ENCODE measurements around the gene ANXA4. TPM values are rescaled to one million over a fixed set of nuclear protein-coding genes. Genes with fewer than 3 reads are reported as not detected.

ANXA4 gene
- total RNA-seq, 3 donors from 2014 or later (not counting 1 experiment from before 2014, with no cell fraction given), result 44.6 to 63.6 (median 55.8) TPM

DNA sequence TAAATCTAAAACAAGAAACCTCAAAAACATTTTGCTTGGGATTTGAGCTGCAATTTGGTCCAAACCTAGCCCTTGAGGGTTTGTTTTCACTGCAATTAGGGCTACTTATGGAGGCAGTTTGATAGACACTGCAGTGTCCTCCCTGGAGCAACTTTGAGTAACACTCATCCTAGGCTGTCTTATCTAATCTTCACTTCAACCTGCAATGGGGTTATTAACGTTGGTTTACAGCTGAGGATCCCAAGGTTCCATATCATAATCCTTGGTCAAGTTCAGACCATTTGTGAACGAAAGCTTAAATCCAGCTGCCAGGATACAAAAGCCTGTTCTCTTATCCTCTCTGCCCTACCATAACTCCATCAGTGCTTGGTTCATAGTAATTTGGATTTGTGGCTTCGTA is 2.5 kb downstream of the ANXA4 start:
- no peak overlapping the region for H3K27ac ChIP-seq (ENCODE audit: low read length)
- TF ChIP-seq, protein P1, sequence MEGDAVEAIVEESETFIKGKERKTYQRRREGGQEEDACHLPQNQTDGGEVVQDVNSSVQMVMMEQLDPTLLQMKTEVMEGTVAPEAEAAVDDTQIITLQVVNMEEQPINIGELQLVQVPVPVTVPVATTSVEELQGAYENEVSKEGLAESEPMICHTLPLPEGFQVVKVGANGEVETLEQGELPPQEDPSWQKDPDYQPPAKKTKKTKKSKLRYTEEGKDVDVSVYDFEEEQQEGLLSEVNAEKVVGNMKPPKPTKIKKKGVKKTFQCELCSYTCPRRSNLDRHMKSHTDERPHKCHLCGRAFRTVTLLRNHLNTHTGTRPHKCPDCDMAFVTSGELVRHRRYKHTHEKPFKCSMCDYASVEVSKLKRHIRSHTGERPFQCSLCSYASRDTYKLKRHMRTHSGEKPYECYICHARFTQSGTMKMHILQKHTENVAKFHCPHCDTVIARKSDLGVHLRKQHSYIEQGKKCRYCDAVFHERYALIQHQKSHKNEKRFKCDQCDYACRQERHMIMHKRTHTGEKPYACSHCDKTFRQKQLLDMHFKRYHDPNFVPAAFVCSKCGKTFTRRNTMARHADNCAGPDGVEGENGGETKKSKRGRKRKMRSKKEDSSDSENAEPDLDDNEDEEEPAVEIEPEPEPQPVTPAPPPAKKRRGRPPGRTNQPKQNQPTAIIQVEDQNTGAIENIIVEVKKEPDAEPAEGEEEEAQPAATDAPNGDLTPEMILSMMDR (IDR thresholded peaks at IDR 0.05), result no peak
- H3K36me3 Mint-ChIP-seq, result no peaks in the 10 kb centered on the region
- H3K27me3 Mint-ChIP-seq (ENCODE audit: low read depth in 2 of 2), result no peaks in the 10 kb centered on the region
- DNase-seq (no peak), ATAC-seq (no peak)
- H3K4me1 ChIP-seq (ENCODE audit: control insufficient read depth, insufficient read depth, low read length), result peaks cover 22% of the 10 kb centered on the region
- WGBS (ENCODE audit: insufficient coverage), result 97% methylated on average over 3 of the region's 3 CpGs
- no peaks in the 10 kb centered on the region for H3K36me3 ChIP-seq (ENCODE audit: control insufficient read depth, insufficient read depth, low read length)
- H3K9me3 Mint-ChIP-seq, result no peaks in the 10 kb centered on the region
- no peaks in the 10 kb centered on the region for H3K9me3 ChIP-seq (ENCODE audit: control insufficient read depth, insufficient read depth, low read length)
- H3K4me3 ChIP-seq (ENCODE audit: low read length), result no peak overlapping the region
- H3K4me3 Mint-ChIP-seq, result no peak overlapping the region
- peaks cover 44 to 54% of the 10 kb centered on the region in 2 donors for H3K4me1 Mint-ChIP-seq
- intact Hi-C loops (cut with micrococcal nuclease), result loop anchor here (5.0 kb wide), 1 partner anchor 33 kb away; no protein-coding TSS in a partner anchor
- H3K27ac Mint-ChIP-seq, result peak overlapping the region; percentile 60 to 95
- no peaks in the 10 kb centered on the region for H3K27me3 ChIP-seq (ENCODE audit: control insufficient read depth, insufficient read depth, low read length)

DNA sequence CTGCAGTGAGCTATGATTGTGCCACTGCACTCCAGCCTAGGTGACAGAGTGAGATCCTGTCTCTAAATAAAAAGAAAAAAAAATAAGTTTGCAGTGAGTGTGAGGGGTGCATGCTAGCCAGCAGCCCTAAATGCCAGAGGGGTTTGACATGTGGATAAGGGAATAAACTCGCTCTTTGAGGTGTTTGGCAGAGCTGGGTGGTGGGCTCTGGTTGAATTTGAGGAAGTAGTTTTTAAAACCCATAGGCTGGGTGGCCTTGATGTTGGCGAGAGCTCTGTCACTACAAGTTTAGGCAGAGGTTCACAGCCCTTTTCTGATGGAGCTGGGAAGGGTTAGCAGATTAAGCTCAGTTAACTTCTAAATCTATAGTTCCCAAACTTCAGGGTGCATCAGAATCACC is 3.1 kb downstream of the ANXA4 start:
- peak overlapping the region; percentile 60 to 95 for H3K27ac Mint-ChIP-seq
- ATAC-seq (no peak), DNase-seq (no peak)
- Histone ChIP-seq H3K9me3 (ENCODE audit: control insufficient read depth, insufficient read depth, low read length) (no peaks in the 10 kb centered on the region), H3K27me3 (ENCODE audit: control insufficient read depth, insufficient read depth, low read length) (no peaks in the 10 kb centered on the region), H3K4me3 (ENCODE audit: low read length) (no peak overlapping the region), H3K36me3 (ENCODE audit: control insufficient read depth, insufficient read depth, low read length) (no peaks in the 10 kb centered on the region), H3K4me1 (ENCODE audit: control insufficient read depth, insufficient read depth, low read length) (peaks cover 22% of the 10 kb centered on the region), H3K27ac (ENCODE audit: low read length) (no peak overlapping the region)
- TF ChIP-seq, protein P1 (IDR thresholded peaks at IDR 0.05), result no peak
- intact Hi-C loops (cut with micrococcal nuclease), result no loop called here
- H3K27me3 Mint-ChIP-seq (ENCODE audit: low read depth in 2 of 2), result no peaks in the 10 kb centered on the region
- H3K9me3 Mint-ChIP-seq, result no peaks in the 10 kb centered on the region
- no peak overlapping the region for H3K4me3 Mint-ChIP-seq
- 78% methylated on average over 2 of the region's 2 CpGs for WGBS (ENCODE audit: insufficient coverage)
- H3K4me1 Mint-ChIP-seq, result peaks cover 45 to 58% of the 10 kb centered on the region in 2 donors
- H3K36me3 Mint-ChIP-seq, result no peaks in the 10 kb centered on the region

DNA sequence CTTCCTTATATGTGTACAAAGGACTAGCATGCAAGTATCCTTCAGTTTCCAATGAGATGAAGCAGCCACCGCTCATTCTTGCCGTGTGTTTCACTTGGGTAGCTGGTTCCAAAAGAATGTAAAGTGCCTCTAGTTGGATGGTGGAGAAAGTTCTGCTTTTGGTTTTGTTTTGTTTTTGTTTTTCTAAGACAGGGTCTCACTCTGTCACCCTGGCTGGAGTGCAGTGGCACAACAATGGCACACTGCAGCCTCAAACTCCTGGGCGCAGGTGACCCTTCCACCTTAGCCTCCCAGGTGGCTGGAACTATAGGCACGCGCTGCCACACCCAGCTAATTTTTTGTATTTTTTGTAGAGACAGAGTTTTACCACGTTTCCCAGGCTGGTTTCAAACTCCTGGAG is 8.3 kb downstream of the ANXA4 start:
- ATAC-seq, result no peak
- TF ChIP-seq, protein P1 (IDR thresholded peaks at IDR 0.05), result no peak
- H3K4me1 ChIP-seq (ENCODE audit: control insufficient read depth, insufficient read depth, low read length), result peaks cover 1% of the 10 kb centered on the region
- DNase-seq, result no peak
- no peaks in the 10 kb centered on the region for H3K9me3 Mint-ChIP-seq
- 90% methylated on average over 6 of the region's 6 CpGs for WGBS (ENCODE audit: insufficient coverage)
- no peak overlapping the region for H3K27ac Mint-ChIP-seq
- H3K4me3 ChIP-seq (ENCODE audit: low read length), result no peak overlapping the region
- H3K4me1 Mint-ChIP-seq, result peaks cover 56 to 64% of the 10 kb centered on the region in 2 donors
- H3K9me3 ChIP-seq (ENCODE audit: control insufficient read depth, insufficient read depth, low read length), result no peaks in the 10 kb centered on the region
- intact Hi-C loops (cut with micrococcal nuclease), result no loop called here
- H3K36me3 ChIP-seq (ENCODE audit: control insufficient read depth, insufficient read depth, low read length), result no peaks in the 10 kb centered on the region
- no peaks in the 10 kb centered on the region for H3K36me3 Mint-ChIP-seq
- no peaks in the 10 kb centered on the region for H3K27me3 ChIP-seq (ENCODE audit: control insufficient read depth, insufficient read depth, low read length)
- no peaks in the 10 kb centered on the region for H3K27me3 Mint-ChIP-seq (ENCODE audit: low read depth in 2 of 2)
- H3K27ac ChIP-seq (ENCODE audit: low read length), result no peak overlapping the region
- no peak overlapping the region for H3K4me3 Mint-ChIP-seq

DNA sequence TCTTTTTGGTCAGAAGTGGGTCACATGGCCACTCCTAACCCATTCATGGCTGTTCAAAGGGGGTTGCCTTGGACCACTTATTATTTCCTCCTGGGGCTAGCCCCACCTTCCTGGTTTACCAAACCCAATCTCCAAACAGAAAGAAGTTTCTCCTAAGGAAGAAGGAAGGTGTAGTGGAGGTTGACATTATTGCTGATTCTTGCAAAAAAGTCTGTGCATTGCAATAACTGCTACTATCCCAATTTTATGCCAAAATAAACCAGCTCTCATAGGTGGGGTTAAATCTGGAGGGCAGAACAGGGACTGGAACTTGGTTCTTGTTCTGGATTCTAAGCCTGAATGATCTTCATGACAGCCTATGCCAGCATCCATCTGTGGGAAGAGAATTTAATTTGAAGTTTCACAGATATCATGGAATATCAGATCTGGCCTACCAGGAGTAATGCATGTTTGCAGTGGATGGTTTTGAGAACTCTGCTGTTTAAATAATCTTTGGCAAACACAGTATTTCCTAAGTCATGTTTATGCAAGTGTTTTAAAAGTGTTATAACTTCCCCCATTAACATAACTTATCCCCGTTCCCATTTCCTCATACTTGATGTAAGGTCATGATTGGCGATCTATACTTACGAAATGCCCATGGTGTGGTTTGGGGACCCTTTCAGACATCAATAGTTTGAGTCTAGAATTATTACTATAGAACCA is 11.9 kb downstream of the ANXA4 start:
- ATAC-seq, result no peak
- no peaks in the 10 kb centered on the region for H3K36me3 Mint-ChIP-seq
- no peaks in the 10 kb centered on the region for H3K27me3 Mint-ChIP-seq (ENCODE audit: low read depth in 2 of 2)
- 80% methylated on average over 1 of the region's 3 CpGs for WGBS (ENCODE audit: insufficient coverage)
- Histone ChIP-seq H3K4me3 (ENCODE audit: low read length) (no peak overlapping the region), H3K36me3 (ENCODE audit: control insufficient read depth, insufficient read depth, low read length) (no peaks in the 10 kb centered on the region), H3K27me3 (ENCODE audit: control insufficient read depth, insufficient read depth, low read length) (no peaks in the 10 kb centered on the region), H3K4me1 (ENCODE audit: control insufficient read depth, insufficient read depth, low read length) (peaks cover 4% of the 10 kb centered on the region), H3K9me3 (ENCODE audit: control insufficient read depth, insufficient read depth, low read length) (no peaks in the 10 kb centered on the region), H3K27ac (ENCODE audit: low read length) (no peak overlapping the region)
- DNase-seq, result no peak
- TF ChIP-seq, protein P1 (IDR thresholded peaks at IDR 0.05), result no peak
- H3K4me1 Mint-ChIP-seq, result peaks cover 54 to 63% of the 10 kb centered on the region in 2 donors
- H3K27ac Mint-ChIP-seq, result peak overlapping the region; percentile 91
- no peaks in the 10 kb centered on the region for H3K9me3 Mint-ChIP-seq
- intact Hi-C loops (cut with micrococcal nuclease), result no loop called here
- H3K4me3 Mint-ChIP-seq, result no peak overlapping the region

Data from natural killer cell (primary cell).